Activated B cell treated with CpG ODN at 0.5 μM for 24 hours (primary cell): ENCODE results near the gene TCF25. TPM values are rescaled to one million over a fixed set of nuclear protein-coding genes. Genes with fewer than 3 reads are reported as not detected.

ENCODE experiments used
- ATAC-seq: fragments of 200-7000 bp; cut with Tn5 transposase; one replicate; pipeline ENCODE4 v1.10.0; 2021; ENCODE audit warnings: low read depth, mild to moderate bottlenecking, moderate library complexity
- CTCF ChIA-PET: fragments of 350-600 bp; sonication (Branson Sonifier 250); formaldehyde crosslinking; loops from one replicate; lab custom pipeline; 2021; ENCODE audit warnings: antibody characterized with exemption; lab: Charles Lee
- POLR2A ChIA-PET: fragments of 350-600 bp; sonication (Branson Sonifier 250); formaldehyde crosslinking; loops from one replicate; lab custom pipeline; 2021; ENCODE audit warnings: antibody characterized with exemption; lab: Charles Lee
- DNase-seq: peaks from one replicate; pipeline ENCODE4 v3.0.0; 2022
- H3K27ac Mint-ChIP-seq: one replicate; pipeline ENCODE4 v1.8.0; 2020; ENCODE audit warnings: mixed read lengths
- H3K27me3 Mint-ChIP-seq: one replicate; pipeline ENCODE4 v1.8.0; 2021; ENCODE audit warnings: mixed read lengths
- H3K36me3 Mint-ChIP-seq: one replicate; pipeline ENCODE4 v1.8.0; 2021; ENCODE audit warnings: low read depth, mixed read lengths
- H3K4me1 Mint-ChIP-seq: one replicate; pipeline ENCODE4 v1.8.0; 2021; ENCODE audit warnings: mixed read lengths
- H3K4me3 Mint-ChIP-seq: one replicate; pipeline ENCODE4 v1.8.0; 2020; ENCODE audit warnings: mild to moderate bottlenecking, mixed read lengths
- H3K9me3 Mint-ChIP-seq: one replicate; pipeline ENCODE4 v1.8.0; 2020; ENCODE audit warnings: mixed read lengths
- CTCF ChIP-seq: fragments of 200-600 bp; IDR thresholded peaks from one replicate; pipeline ENCODE4 v1.8.0; 2022; ENCODE audit warnings: antibody characterized with exemption, mild to moderate bottlenecking
- intact Hi-C: fragments of 100-400 bp; cut with micrococcal nuclease; formaldehyde crosslinking; loops from one replicate; pipeline ENCODE4 v1.15.1; 2024
- total RNA-seq: library from RNA; stranded (reverse); gene quantifications from 2 replicates; pipeline ENCODE4 v1.2.3, GENCODE V29; 2022

The TCF25 gene
- total RNA-seq, 1 donor from 2014 or later: 273 TPM

GRCh38 chr16:89921131-89921701, 47.8 kb downstream of the TCF25 start:
- intact Hi-C loops: no loop called here
- ChIA-PET POLR2A (interaction anchor here (0.6 to 1.2 kb wide), 2 partner anchors 13 to 48 kb away, joined by 5 to 10 read pairs; partner anchors contain the start of gene TCF25), CTCF (no interaction called here)
- Mint-ChIP-seq H3K9me3 (no peaks in the 10 kb centered on the region), H3K36me3 (no peaks in the 10 kb centered on the region), H3K4me1 (peaks cover 38% of the 10 kb centered on the region), H3K4me3 (no peak overlapping the region), H3K27ac (no peak overlapping the region), H3K27me3 (peaks cover 20% of the 10 kb centered on the region)
- DNase-seq: no peak
- no peak for ATAC-seq
- no peak for TF ChIP-seq CTCF

GRCh38 chr16:89921702-89922476, 48.5 kb downstream of the TCF25 start:
- intact Hi-C loops: no loop called here
- ATAC-seq (no peak), DNase-seq (no peak)
- TF ChIP-seq CTCF: no peak
- POLR2A ChIA-PET: interaction anchor here (0.6 to 1.2 kb wide), 2 partner anchors 14 to 48 kb away, joined by 5 to 10 read pairs; partner anchors contain the start of gene TCF25
- no peak overlapping the region for H3K27ac Mint-ChIP-seq
- H3K4me3 Mint-ChIP-seq: peak overlapping the region; percentile 60
- H3K4me1 Mint-ChIP-seq: peaks cover 42% of the 10 kb centered on the region
- no peaks in the 10 kb centered on the region for H3K36me3 Mint-ChIP-seq
- H3K27me3 Mint-ChIP-seq: peaks cover 23% of the 10 kb centered on the region
- CTCF ChIA-PET: no interaction called here
- no peaks in the 10 kb centered on the region for H3K9me3 Mint-ChIP-seq

- ATAC-seq (no peak), DNase-seq (no peak)
- H3K9me3 Mint-ChIP-seq: no peaks in the 10 kb centered on the region
- H3K4me3 Mint-ChIP-seq: peak overlapping the region; percentile 60
- TF ChIP-seq CTCF: no peak
- POLR2A ChIA-PET: interaction anchor here (0.7 to 1.2 kb wide), 2 partner anchors 49 to 50 kb away, joined by 4 to 5 read pairs; partner anchors contain the start of gene TCF25
- H3K36me3 Mint-ChIP-seq: no peaks in the 10 kb centered on the region
- H3K27ac Mint-ChIP-seq: no peak overlapping the region
- intact Hi-C loops: no loop called here
- CTCF ChIA-PET: no interaction called here
- peaks cover 42% of the 10 kb centered on the region for H3K4me1 Mint-ChIP-seq
- H3K27me3 Mint-ChIP-seq: peaks cover 23% of the 10 kb centered on the region
Measured at GRCh38 chr16:89922477-89922883, 49.1 kb downstream of the TCF25 start.

- no peak within 1 kb of the TSS for H3K27ac Mint-ChIP-seq
- ChIA-PET POLR2A (interaction anchor here (0.7 kb wide), 1 partner anchor 51 kb away, joined by 4 read pairs; no protein-coding TSS in a partner anchor), CTCF (interaction anchor here (0.7 kb wide), 1 partner anchor 13 kb away, joined by 3 read pairs; no protein-coding TSS in a partner anchor)
Measured at GRCh38 chr16:89922884-89923639, 49.7 kb downstream of the TCF25 start, which contains the start of gene TUBB3. Gene TUBB3 (plus strand): TSS chr16:89923342. CDS start chr16:89923402, 60 bp downstream.

More at GRCh38 chr16:89922884-89923639, 49.7 kb downstream of the TCF25 start, which contains the start of gene TUBB3:
- Mint-ChIP-seq H3K4me3 (peak within 1 kb of the TSS; percentile 60), H3K27me3 (peaks cover 23% of the 10 kb centered on the region), H3K36me3 (no peaks in the 10 kb centered on the region), H3K9me3 (no peaks in the 10 kb centered on the region), H3K4me1 (peaks cover 36% of the 10 kb centered on the region)
- TF ChIP-seq CTCF: no peak
- peak; percentile 54 for DNase-seq
- peak; percentile 59 for ATAC-seq
- intact Hi-C loops: no loop called here
